ENCODE data around the gene TBC1D22B. TPM values are rescaled to one million over a fixed set of nuclear protein-coding genes. Genes with fewer than 3 reads are reported as not detected.

TBC1D22B gene, protein sequence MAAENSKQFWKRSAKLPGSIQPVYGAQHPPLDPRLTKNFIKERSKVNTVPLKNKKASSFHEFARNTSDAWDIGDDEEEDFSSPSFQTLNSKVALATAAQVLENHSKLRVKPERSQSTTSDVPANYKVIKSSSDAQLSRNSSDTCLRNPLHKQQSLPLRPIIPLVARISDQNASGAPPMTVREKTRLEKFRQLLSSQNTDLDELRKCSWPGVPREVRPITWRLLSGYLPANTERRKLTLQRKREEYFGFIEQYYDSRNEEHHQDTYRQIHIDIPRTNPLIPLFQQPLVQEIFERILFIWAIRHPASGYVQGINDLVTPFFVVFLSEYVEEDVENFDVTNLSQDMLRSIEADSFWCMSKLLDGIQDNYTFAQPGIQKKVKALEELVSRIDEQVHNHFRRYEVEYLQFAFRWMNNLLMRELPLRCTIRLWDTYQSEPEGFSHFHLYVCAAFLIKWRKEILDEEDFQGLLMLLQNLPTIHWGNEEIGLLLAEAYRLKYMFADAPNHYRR
- 10 to 100 TPM in 3 of 4 donors, 1 to 10 TPM in 1; 6.3 to 25.6 (median 11.5) TPM for total RNA-seq
- polyA plus RNA-seq = 1 to 10 TPM; 4.3 to 9.0 (median 6.7) TPM
- long read RNA-seq, donor 1, transcript TBC1D22B-201 (13 exons, 3,462 nt) = major isoform, 14 of 25 reads
- long read RNA-seq, donor 1, partial matches to known transcripts = 6 of 25 reads
- long read RNA-seq, donor 1, other reads (novel, unspliced or antisense) = 5 of 25 reads
- long read RNA-seq, donor 2, transcript TBC1D22B-201 (13 exons, 3,462 nt) = major isoform, 9 of 22 reads
- long read RNA-seq, donor 2, partial matches to known transcripts = 7 of 22 reads
- long read RNA-seq, donor 2, other reads (novel, unspliced or antisense) = 6 of 22 reads

DNA sequence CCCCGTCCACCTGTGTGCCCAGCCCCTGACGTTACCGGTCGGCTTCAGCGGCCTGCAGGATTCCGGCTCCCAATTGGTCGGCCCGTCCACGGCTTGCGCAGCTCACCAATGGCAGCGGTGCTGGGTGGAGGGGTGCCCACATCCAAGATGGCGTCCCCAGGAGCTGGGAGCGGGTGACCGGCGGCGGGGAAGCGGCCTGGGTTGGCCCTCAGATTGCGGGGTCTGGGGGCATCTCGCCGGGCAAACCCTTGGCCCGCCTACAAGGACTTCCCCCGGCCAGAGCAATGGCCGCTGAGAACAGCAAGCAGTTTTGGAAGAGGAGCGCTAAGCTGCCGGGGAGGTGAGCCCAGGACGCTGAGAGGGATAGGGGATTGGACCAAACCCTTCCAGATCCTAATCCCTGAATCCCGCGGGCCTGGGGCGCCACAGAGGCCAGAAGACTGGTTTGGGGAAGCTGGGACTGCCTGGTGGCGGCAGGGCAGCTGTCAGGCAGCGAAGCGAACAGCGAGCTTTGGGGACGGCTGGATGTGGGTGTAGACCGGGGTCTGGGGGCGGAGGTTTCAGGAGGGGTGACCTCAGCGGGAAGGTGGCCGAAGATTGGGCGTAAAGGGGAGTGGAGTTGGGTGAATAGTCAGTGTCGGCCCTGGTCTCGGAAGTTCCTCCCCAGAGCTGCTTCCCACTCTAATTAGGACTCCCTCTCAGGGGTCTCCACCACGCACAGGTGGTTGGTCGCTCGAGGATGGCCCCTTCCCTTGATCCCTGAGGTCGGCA is at the start of gene TBC1D22B, which contains the start of gene TMEM217:
Gene TBC1D22B, plus strand, starts transcription at position 139 of the 771 bp plus-strand sequence. Its CDS starts 146 bp downstream, at position 285.
Gene TMEM217, minus strand, starts transcription at position 511 of the 771 bp plus-strand sequence. CDS start 39,114 bp downstream, outside the sequence.
- H3K27ac ChIP-seq = peak within 1 kb of the TSS; percentile 96
- peak; percentile 94 to 98 for DNase-seq
- TF ChIP-seq, protein P1, sequence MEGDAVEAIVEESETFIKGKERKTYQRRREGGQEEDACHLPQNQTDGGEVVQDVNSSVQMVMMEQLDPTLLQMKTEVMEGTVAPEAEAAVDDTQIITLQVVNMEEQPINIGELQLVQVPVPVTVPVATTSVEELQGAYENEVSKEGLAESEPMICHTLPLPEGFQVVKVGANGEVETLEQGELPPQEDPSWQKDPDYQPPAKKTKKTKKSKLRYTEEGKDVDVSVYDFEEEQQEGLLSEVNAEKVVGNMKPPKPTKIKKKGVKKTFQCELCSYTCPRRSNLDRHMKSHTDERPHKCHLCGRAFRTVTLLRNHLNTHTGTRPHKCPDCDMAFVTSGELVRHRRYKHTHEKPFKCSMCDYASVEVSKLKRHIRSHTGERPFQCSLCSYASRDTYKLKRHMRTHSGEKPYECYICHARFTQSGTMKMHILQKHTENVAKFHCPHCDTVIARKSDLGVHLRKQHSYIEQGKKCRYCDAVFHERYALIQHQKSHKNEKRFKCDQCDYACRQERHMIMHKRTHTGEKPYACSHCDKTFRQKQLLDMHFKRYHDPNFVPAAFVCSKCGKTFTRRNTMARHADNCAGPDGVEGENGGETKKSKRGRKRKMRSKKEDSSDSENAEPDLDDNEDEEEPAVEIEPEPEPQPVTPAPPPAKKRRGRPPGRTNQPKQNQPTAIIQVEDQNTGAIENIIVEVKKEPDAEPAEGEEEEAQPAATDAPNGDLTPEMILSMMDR (IDR thresholded peaks at IDR 0.05) = no peak
- 0 to 1% (median 0%) methylated on average over 44 to 45 of the region's 45 CpGs for WGBS, 3 donors
- peak; percentile 99 to 100 (median 100) for ATAC-seq
- H3K4me1 ChIP-seq = peaks cover 13% of the 10 kb centered on the region
- H3K9me3 ChIP-seq = no peaks in the 10 kb centered on the region
- H3K27me3 ChIP-seq (ENCODE audit: insufficient read depth in 3 of 3, low read length in 2 of 3) = no peaks in the 10 kb centered on the region
- peak within 1 kb of the TSS; percentile 90 for H3K4me3 ChIP-seq
- intact Hi-C loops (cut with DNase I) = no loop called here
- H3K36me3 ChIP-seq (ENCODE audit: insufficient read depth in 1 of 2, low read depth in 1 of 2) = no peaks in the 10 kb centered on the region

DNA sequence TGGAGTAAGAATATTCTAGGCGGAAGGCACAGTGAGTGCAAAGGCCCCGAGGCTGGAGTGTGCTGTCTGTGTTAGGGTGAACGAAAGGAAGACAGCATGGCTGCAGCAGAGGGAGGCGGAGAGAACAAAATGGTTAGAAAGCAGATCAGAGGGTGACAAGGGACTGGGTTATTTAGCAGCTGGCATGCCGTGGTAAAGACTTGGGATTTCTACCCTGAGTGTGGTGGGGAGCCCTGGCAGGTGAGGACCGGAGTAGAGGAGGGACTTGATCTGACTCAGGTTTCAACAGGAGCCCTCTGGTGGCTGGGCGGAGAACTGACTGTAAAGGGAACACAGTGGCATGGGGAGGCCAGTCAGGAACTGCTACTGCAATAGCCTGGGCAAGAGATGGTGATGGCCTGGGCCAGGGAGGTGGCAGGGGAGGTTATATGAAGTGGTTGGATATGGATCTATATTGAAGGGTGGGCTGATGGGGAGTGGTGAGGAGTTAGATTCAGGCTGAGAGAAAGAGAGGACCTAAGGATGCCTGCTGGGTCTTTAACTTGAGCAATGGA is 49.6 kb upstream of the TBC1D22B start:
- no peak overlapping the region for H3K4me3 ChIP-seq
- H3K27ac ChIP-seq = no peak overlapping the region
- TF ChIP-seq, protein P1 (IDR thresholded peaks at IDR 0.05) = peak; percentile 66
- no peaks in the 10 kb centered on the region for H3K9me3 ChIP-seq
- no peaks in the 10 kb centered on the region for H3K36me3 ChIP-seq (ENCODE audit: insufficient read depth in 1 of 2, low read depth in 1 of 2)
- ATAC-seq (peak; percentile 64 to 76 (median 74)), DNase-seq (peak; percentile 83 to 85)
- WGBS, 3 donors = 58 to 68% (median 62%) methylated on average over 7 of the region's 7 CpGs
- no peaks in the 10 kb centered on the region for H3K4me1 ChIP-seq
- no peaks in the 10 kb centered on the region for H3K27me3 ChIP-seq (ENCODE audit: insufficient read depth in 3 of 3, low read length in 2 of 3)
- intact Hi-C loops (cut with DNase I) = loop anchor here (2.0 to 10.0 kb wide), 3 partner anchors 35 to 443 kb away; partner anchors contain the start of gene C6orf89 (in 1 of the 2)

DNA sequence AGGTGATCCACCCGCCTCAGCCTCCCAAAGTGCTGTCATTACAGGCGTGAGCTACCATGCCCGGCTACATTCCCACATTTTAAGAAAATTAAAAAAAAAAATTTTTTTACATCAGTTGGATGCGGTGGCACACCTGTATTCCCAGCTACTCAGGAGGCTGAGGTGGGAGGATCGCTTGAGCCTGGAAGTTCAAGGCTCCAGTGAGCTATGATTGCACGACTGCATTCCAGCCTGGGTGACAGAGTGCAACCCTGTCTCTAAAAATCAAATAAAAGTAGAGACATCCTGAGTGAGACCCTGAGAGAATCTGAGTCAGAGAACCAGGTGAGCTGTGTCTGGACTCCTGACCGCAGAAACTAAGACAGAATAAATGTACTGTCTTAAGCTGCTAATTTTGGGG is 48.8 kb upstream of the TBC1D22B start:
- H3K9me3 ChIP-seq = no peaks in the 10 kb centered on the region
- H3K4me1 ChIP-seq = no peaks in the 10 kb centered on the region
- no peaks in the 10 kb centered on the region for H3K27me3 ChIP-seq (ENCODE audit: insufficient read depth in 3 of 3, low read length in 2 of 3)
- H3K27ac ChIP-seq = no peak overlapping the region
- no peak for DNase-seq
- H3K4me3 ChIP-seq = no peak overlapping the region
- ATAC-seq = no peak
- intact Hi-C loops (cut with DNase I) = loop anchor here (2.0 to 10.0 kb wide), 3 partner anchors 36 to 444 kb away; partner anchors contain the start of gene C6orf89 (in 1 of the 2)
- WGBS, 3 donors = 93 to 98% (median 95%) methylated on average over 7 of the region's 7 CpGs
- TF ChIP-seq, protein P1 (IDR thresholded peaks at IDR 0.05) = no peak
- H3K36me3 ChIP-seq (ENCODE audit: insufficient read depth in 1 of 2, low read depth in 1 of 2) = no peaks in the 10 kb centered on the region

All from psoas muscle (tissue), 8 donors.